ENCODE measurements around the gene FOXO4. TPM values are rescaled to one million over a fixed set of nuclear protein-coding genes. Genes with fewer than 3 reads are reported as not detected.

Gene FOXO4
- total RNA-seq, 1 experiment from 2014 or later = 0.98 TPM

DNA sequence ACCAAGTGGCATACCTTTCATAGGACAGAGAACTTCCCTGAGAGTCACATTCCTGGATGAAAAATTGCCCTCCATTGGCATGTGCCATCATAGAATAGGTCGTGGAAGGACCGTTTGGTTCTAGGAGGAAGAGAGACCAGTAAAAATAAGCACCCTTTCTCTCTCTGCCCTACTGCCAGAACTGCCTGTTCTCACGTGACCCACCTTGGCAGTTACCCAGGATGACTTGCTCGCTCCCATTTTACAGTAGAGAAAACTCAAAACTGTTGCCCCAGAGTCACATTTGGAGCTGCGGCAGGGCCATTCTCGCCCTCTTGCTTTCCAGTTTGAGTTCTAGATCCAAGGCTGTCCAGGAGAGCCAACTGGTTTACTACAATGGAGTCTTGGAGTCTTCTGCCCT, 47.9 kb downstream of the FOXO4 start:
- no peak for DNase-seq (ENCODE audit: low spot score)

DNA sequence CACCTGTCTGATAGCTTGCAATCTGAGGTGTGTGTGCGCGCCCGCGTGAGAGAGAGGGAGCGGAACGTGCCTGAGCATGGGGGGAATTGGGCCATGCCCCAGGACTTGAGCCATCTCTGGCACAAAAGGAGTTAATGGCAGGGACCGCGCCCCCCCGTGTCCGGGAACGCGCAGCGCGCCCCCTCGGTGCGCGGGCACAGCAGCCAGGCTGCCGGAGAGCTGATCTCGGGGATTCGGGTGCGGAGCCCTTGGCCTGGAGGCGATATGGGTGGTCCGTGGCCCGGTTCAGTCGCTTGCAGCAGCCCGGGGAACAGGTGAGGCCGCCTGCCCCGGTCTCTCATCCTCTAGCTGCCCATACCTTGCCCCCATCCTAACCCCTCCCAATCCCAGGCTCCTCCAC, 49.0 kb downstream of the FOXO4 start, which contains the start of gene NLGN3:
Gene NLGN3, plus strand, starts transcription at position 191 of the 400 bp plus-strand sequence. CDS start 2,909 bp downstream, outside the sequence.
- DNase-seq (ENCODE audit: low spot score) = no peak

DNA sequence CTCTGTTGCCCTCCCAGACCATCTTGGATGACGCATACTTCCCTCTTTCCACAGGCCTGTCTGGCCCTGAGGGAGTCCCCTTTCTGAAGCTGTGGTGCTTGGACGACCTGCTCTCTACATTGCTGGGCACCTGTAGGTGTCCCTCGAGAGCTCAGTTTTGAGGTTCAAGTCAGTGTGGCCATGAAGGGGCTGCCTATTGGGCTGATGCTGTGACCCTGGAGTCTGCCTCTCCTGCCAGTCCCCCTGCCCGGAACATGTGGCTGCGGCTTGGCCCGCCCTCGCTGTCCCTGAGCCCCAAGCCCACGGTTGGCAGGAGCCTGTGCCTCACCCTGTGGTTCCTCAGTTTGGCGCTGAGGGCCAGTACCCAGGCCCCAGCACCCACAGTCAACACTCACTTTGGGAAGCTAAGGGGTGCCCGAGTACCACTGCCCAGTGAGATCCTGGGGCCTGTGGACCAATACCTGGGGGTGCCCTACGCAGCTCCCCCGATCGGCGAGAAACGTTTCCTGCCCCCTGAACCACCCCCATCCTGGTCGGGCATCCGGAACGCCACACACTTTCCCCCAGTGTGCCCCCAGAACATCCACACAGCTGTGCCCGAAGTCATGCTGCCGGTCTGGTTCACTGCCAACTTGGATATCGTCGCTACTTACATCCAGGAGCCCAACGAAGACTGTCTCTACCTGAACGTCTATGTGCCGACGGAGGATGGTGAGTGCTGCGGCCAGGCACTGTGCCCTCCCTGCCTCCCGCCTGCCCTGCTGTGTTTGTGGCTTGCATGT, 52.0 kb downstream of the FOXO4 start:
- DNase-seq (ENCODE audit: low spot score) = no peak

DNA sequence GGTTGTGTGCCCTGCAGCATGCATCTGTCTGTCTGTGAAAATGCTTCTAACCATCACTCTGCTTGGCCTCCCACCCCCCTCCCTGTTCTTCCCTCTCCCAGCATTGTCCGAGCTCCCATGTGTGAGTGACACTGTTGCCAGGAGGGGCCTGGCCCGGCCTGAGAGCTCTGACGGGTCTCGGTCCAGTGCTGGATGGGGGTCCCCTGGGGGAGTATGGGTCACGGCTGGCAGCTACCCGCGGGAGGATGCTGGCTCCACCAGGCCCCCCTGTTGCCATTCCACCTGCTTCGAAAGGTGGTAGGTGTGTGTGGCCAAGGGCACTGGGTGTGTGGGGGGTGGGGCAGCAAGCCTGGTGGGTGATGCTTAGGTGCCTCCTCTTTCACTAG, 52.6 kb downstream of the FOXO4 start:
- DNase-seq (ENCODE audit: low spot score) = no peak

DNA sequence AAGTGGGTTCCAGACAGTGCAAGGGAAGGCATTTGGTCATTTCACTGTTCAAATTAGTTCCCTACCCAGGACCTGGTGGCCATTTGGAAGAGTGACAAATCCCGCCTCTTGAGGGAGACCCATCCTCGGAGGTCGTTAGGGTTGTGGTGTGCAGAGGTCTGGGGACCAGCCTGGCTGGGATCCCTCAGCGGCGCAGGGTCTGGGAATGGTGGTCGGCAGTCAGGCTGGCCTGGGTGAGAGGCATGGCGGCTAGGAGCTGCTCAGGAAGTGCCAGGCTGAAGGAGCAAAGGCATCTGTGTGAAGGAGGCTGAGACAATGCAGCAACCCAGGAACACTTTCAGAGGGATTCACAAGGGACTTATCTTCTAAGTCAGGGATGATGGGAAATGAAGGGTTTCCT, 55.7 kb downstream of the FOXO4 start:
- no peak for DNase-seq (ENCODE audit: low spot score)

Other genes with a start within 250 kb of the FOXO4 start
- gene TEX11, start 187.1 kb upstream of the FOXO4 start, total RNA-seq (2014; rRNA removed; shearing (Covaris generic)) = 0.22 TPM in 1 of 2 replicates, not detected in the other
- gene SLC7A3, start 164.8 kb upstream of the FOXO4 start, total RNA-seq (2014; rRNA removed; shearing (Covaris generic)) = not detected in 2 replicates
- gene SNX12, start 27.5 kb upstream of the FOXO4 start, total RNA-seq (2014; rRNA removed; shearing (Covaris generic)) = 69.0 and 101 TPM in 2 replicates
- not detected in 2 replicates for gene CXorf65, start 10.9 kb downstream of the FOXO4 start, total RNA-seq (2014; rRNA removed; shearing (Covaris generic))
- 0.22 and 1.4 TPM in 2 replicates for gene IL2RG, start 15.7 kb downstream of the FOXO4 start, total RNA-seq (2014; rRNA removed; shearing (Covaris generic))
- 16.9 and 26.8 TPM in 2 replicates for gene MED12, start 22.7 kb downstream of the FOXO4 start, total RNA-seq (2014; rRNA removed; shearing (Covaris generic))
- 0.22 and 0.72 TPM in 2 replicates for gene NLGN3, start 49.0 kb downstream of the FOXO4 start, total RNA-seq (2014; rRNA removed; shearing (Covaris generic))
- not detected in 2 replicates for gene GJB1, start 127.4 kb downstream of the FOXO4 start, total RNA-seq (2014; rRNA removed; shearing (Covaris generic))
- 15.5 and 16.8 TPM in 2 replicates for gene ZMYM3, start 158.3 kb downstream of the FOXO4 start, total RNA-seq (2014; rRNA removed; shearing (Covaris generic))
- 512 and 514 TPM in 2 replicates for gene NONO, start 187.8 kb downstream of the FOXO4 start, total RNA-seq (2014; rRNA removed; shearing (Covaris generic))
- gene ITGB1BP2, start 205.9 kb downstream of the FOXO4 start, total RNA-seq (2014; rRNA removed; shearing (Covaris generic)) = 1.0 and 1.2 TPM in 2 replicates